Measurements from ENCODE around the gene GCSAML.

Gene GCSAML

GRCh38 chr1:247557926-247558674 lies 9.2 kb downstream of the GCSAML start:
- H3K36me3 ChIP-seq (ENCODE audit: insufficient read depth, low read length), result no peaks in the 10 kb centered on the region
- TF ChIP-seq CTCF (IDR thresholded peaks at IDR 0.05; ENCODE audit: borderline replicate concordance, extremely low read depth, low read length, poor library complexity, severe bottlenecking), result no peak
- no peak for TF ChIP-seq EZH2 (IDR thresholded peaks at IDR 0.05; ENCODE audit: borderline replicate concordance, low read depth, low read length, severe bottlenecking)
- H3K9me3 ChIP-seq (ENCODE audit: insufficient read depth, low read length, severe bottlenecking), result no peaks in the 10 kb centered on the region
- H3K9ac ChIP-seq (ENCODE audit: low read depth, low read length), result no peak overlapping the region
- H3K27ac ChIP-seq (ENCODE audit: low read length), result no peak overlapping the region
- peaks cover 9% of the 10 kb centered on the region for H3K27me3 ChIP-seq (ENCODE audit: insufficient read depth, low read length, poor library complexity)
- H3K79me2 ChIP-seq (ENCODE audit: insufficient read depth, low read length), result no peaks in the 10 kb centered on the region
- H4K20me1 ChIP-seq (ENCODE audit: insufficient read depth, low read length), result no peaks in the 10 kb centered on the region
- H3K4me2 ChIP-seq (ENCODE audit: insufficient read depth, low read length), result no peak overlapping the region
- DNase-seq, result no peak
- ATAC-seq (ENCODE audit: insufficient read depth, low read depth), result no peak
- H2AFZ ChIP-seq (ENCODE audit: low read depth, low read length), result no peak overlapping the region
- no peak overlapping the region for H3K4me3 ChIP-seq (ENCODE audit: low read depth in 1 of 2, low read length in 2 of 2)
- H3K4me1 ChIP-seq (ENCODE audit: insufficient read depth, low read length), result no peaks in the 10 kb centered on the region

GRCh38 chr1:247561711-247562110 lies 12.8 kb downstream of the GCSAML start:
- Histone ChIP-seq H3K9me3 (ENCODE audit: insufficient read depth, low read length, severe bottlenecking) (no peaks in the 10 kb centered on the region), H3K36me3 (ENCODE audit: insufficient read depth, low read length) (no peaks in the 10 kb centered on the region), H3K4me3 (ENCODE audit: low read depth in 1 of 2, low read length in 2 of 2) (no peak overlapping the region), H3K79me2 (ENCODE audit: insufficient read depth, low read length) (no peaks in the 10 kb centered on the region), H3K27me3 (ENCODE audit: insufficient read depth, low read length, poor library complexity) (peaks cover 4% of the 10 kb centered on the region), H3K4me2 (ENCODE audit: insufficient read depth, low read length) (no peak overlapping the region), H4K20me1 (ENCODE audit: insufficient read depth, low read length) (no peaks in the 10 kb centered on the region), H3K4me1 (ENCODE audit: insufficient read depth, low read length) (no peaks in the 10 kb centered on the region), H2AFZ (ENCODE audit: low read depth, low read length) (no peak overlapping the region), H3K9ac (ENCODE audit: low read depth, low read length) (no peak overlapping the region), H3K27ac (ENCODE audit: low read length) (no peak overlapping the region)
- no peak for DNase-seq
- ATAC-seq (ENCODE audit: insufficient read depth, low read depth), result no peak
- TF ChIP-seq CTCF (IDR thresholded peaks at IDR 0.05; ENCODE audit: borderline replicate concordance, extremely low read depth, low read length, poor library complexity, severe bottlenecking) (no peak), EZH2 (IDR thresholded peaks at IDR 0.05; ENCODE audit: borderline replicate concordance, low read depth, low read length, severe bottlenecking) (no peak)

- H2AFZ ChIP-seq (ENCODE audit: low read depth, low read length), result no peak overlapping the region
- H3K4me3 ChIP-seq (ENCODE audit: low read depth in 1 of 2, low read length in 2 of 2), result no peak overlapping the region
- H4K20me1 ChIP-seq (ENCODE audit: insufficient read depth, low read length), result no peaks in the 10 kb centered on the region
- peaks cover 4% of the 10 kb centered on the region for H3K27me3 ChIP-seq (ENCODE audit: insufficient read depth, low read length, poor library complexity)
- H3K4me1 ChIP-seq (ENCODE audit: insufficient read depth, low read length), result no peaks in the 10 kb centered on the region
- no peaks in the 10 kb centered on the region for H3K79me2 ChIP-seq (ENCODE audit: insufficient read depth, low read length)
- H3K4me2 ChIP-seq (ENCODE audit: insufficient read depth, low read length), result no peak overlapping the region
- DNase-seq, result no peak
- no peak for ATAC-seq (ENCODE audit: insufficient read depth, low read depth)
- no peak for TF ChIP-seq CTCF (IDR thresholded peaks at IDR 0.05; ENCODE audit: borderline replicate concordance, extremely low read depth, low read length, poor library complexity, severe bottlenecking)
- no peak for TF ChIP-seq EZH2 (IDR thresholded peaks at IDR 0.05; ENCODE audit: borderline replicate concordance, low read depth, low read length, severe bottlenecking)
- H3K36me3 ChIP-seq (ENCODE audit: insufficient read depth, low read length), result no peaks in the 10 kb centered on the region
- no peak overlapping the region for H3K27ac ChIP-seq (ENCODE audit: low read length)
- H3K9me3 ChIP-seq (ENCODE audit: insufficient read depth, low read length, severe bottlenecking), result no peaks in the 10 kb centered on the region
- H3K9ac ChIP-seq (ENCODE audit: low read depth, low read length), result no peak overlapping the region
These were observed 13.3 kb downstream of the GCSAML start for GRCh38 chr1:247562198-247562597.
